ENCODE data around the gene ADGRG1. TPM values are rescaled to one million over a fixed set of nuclear protein-coding genes. Genes with fewer than 3 reads are reported as not detected.
A peak's percentile ranks its signal among the peaks of the same experiment; 100 is the strongest.

Gene ADGRG1
- total RNA-seq, 8 experiments from 2014 or later = 0.54 to 82.8 (median 48.8) TPM

GRCh38 chr16:57624806-57625500 lies 3.5 kb upstream of the ADGRG1 start:
- WGBS, 10 experiments = 42 to 89% (median 75%) methylated on average over 4 to 5 of the region's 17 CpGs; no CpG with 5 or more reads in 7 of the 10 experiments
- peaks cover 47 to 74% of the 10 kb centered on the region in 2 donors for H3K4me1 ChIP-seq (replicated peaks in 1 of 2)
- in situ Hi-C loops (cut with MboI; ENCODE audit: low pct_unique_long_range_greater_than_20kb in 2 of 9, low sequenced_read_pairs in 9 of 9, unreplicated experiment in 9 of 9) = no loop called here
- no peak overlapping the region for H3K4me3 ChIP-seq
- H3K27ac ChIP-seq = no peak overlapping the region
- ATAC-seq (replicated peaks in 6 of 8) = no peak

GRCh38 chr16:57626420-57627170 lies 1.8 kb upstream of the ADGRG1 start:
- WGBS, 10 experiments = 78 to 100% (median 83%) methylated on average over 1 to 5 of the region's 10 CpGs; no CpG with 5 or more reads in 5 of the 10 experiments
- in situ Hi-C loops (cut with MboI; ENCODE audit: low pct_unique_long_range_greater_than_20kb in 2 of 9, low sequenced_read_pairs in 9 of 9, unreplicated experiment in 9 of 9) = no loop called here
- H3K27ac ChIP-seq = peak overlapping the region in 1 of 2 donors; percentile 80
- peaks cover 44 to 77% of the 10 kb centered on the region in 2 donors for H3K4me1 ChIP-seq (replicated peaks in 1 of 2)
- no peak overlapping the region for H3K4me3 ChIP-seq
- ATAC-seq (replicated peaks in 6 of 8) = no peak

GRCh38 chr16:57627184-57627871 lies 1.1 kb upstream of the ADGRG1 start:
- peak; percentile 4 to 63 (median 52) for ATAC-seq (replicated peaks in 6 of 8)
- H3K27ac ChIP-seq = peak overlapping the region; percentile 53 to 80
- in situ Hi-C loops (cut with MboI; ENCODE audit: low pct_unique_long_range_greater_than_20kb in 2 of 9, low sequenced_read_pairs in 9 of 9, unreplicated experiment in 9 of 9) = no loop called here
- no peak overlapping the region for H3K4me3 ChIP-seq
- 24 to 62% (median 48%) methylated on average over 2 to 12 of the region's 15 CpGs; no CpG with 5 or more reads in 6 of the 10 experiments for WGBS, 10 experiments
- peaks cover 44 to 73% of the 10 kb centered on the region in 2 donors for H3K4me1 ChIP-seq (replicated peaks in 1 of 2)

- peak overlapping the region; percentile 53 to 80 for H3K27ac ChIP-seq
Measured at GRCh38 chr16:57628783-57629293, 408 bp downstream of the ADGRG1 start.

GRCh38 chr16:57629516-57630406 lies 1.3 kb downstream of the ADGRG1 start:
- Histone ChIP-seq H3K27ac (peak overlapping the region in 1 of 2 donors; percentile 80), H3K4me3 (peak overlapping the region in 1 of 5 donors; percentile 31), H3K4me1 (replicated peaks in 1 of 2) (peaks cover 32 to 52% of the 10 kb centered on the region in 2 donors)
- 67 to 87% (median 69%) methylated on average over 3 to 5 of the region's 22 CpGs; no CpG with 5 or more reads in 7 of the 10 experiments for WGBS, 10 experiments
- no peak for ATAC-seq (replicated peaks in 6 of 8)
- in situ Hi-C loops (cut with MboI; ENCODE audit: low pct_unique_long_range_greater_than_20kb in 2 of 9, low sequenced_read_pairs in 9 of 9, unreplicated experiment in 9 of 9) = no loop called here

More at GRCh38 chr16:57628783-57629293, 408 bp downstream of the ADGRG1 start:
- in situ Hi-C loops (cut with MboI; ENCODE audit: low pct_unique_long_range_greater_than_20kb in 2 of 9, low sequenced_read_pairs in 9 of 9, unreplicated experiment in 9 of 9) = no loop called here
- Histone ChIP-seq H3K4me3 (peak overlapping the region in 3 of 5 donors; percentile 28 to 31 (median 30)), H3K4me1 (replicated peaks in 1 of 2) (peaks cover 37 to 60% of the 10 kb centered on the region in 2 donors)
- no peak for ATAC-seq (replicated peaks in 6 of 8)
- WGBS, 10 experiments = 20 to 100% (median 71%) methylated on average over 1 to 4 of the region's 7 CpGs; no CpG with 5 or more reads in 6 of the 10 experiments

GRCh38 chr16:57630407-57630797 lies 2.0 kb downstream of the ADGRG1 start:
- no peak overlapping the region for H3K27ac ChIP-seq
- in situ Hi-C loops (cut with MboI; ENCODE audit: low pct_unique_long_range_greater_than_20kb in 2 of 9, low sequenced_read_pairs in 9 of 9, unreplicated experiment in 9 of 9) = no loop called here
- 48 to 100% (median 76%) methylated on average over 1 to 9 of the region's 10 CpGs; no CpG with 5 or more reads in 4 of the 10 experiments for WGBS, 10 experiments
- no peak for ATAC-seq (replicated peaks in 6 of 8)
- peaks cover 27 to 53% of the 10 kb centered on the region in 2 donors for H3K4me1 ChIP-seq (replicated peaks in 1 of 2)
- no peak overlapping the region for H3K4me3 ChIP-seq

GRCh38 chr16:57630931-57631845 lies 2.8 kb downstream of the ADGRG1 start:
- in situ Hi-C loops (cut with MboI; ENCODE audit: low pct_unique_long_range_greater_than_20kb in 2 of 9, low sequenced_read_pairs in 9 of 9, unreplicated experiment in 9 of 9) = no loop called here
- ATAC-seq (replicated peaks in 6 of 8) = peak in 2 of 8 experiments; percentile 2
- 68 to 100% (median 78%) methylated on average over 2 to 5 of the region's 21 CpGs; no CpG with 5 or more reads in 6 of the 10 experiments for WGBS, 10 experiments
- Histone ChIP-seq H3K27ac (peak overlapping the region in 1 of 2 donors; percentile 8), H3K4me1 (replicated peaks in 1 of 2) (peaks cover 27 to 60% of the 10 kb centered on the region in 2 donors), H3K4me3 (no peak overlapping the region)

- peaks cover 32 to 68% of the 10 kb centered on the region in 2 donors for H3K4me1 ChIP-seq (replicated peaks in 1 of 2)
- in situ Hi-C loops (cut with MboI; ENCODE audit: low pct_unique_long_range_greater_than_20kb in 2 of 9, low sequenced_read_pairs in 9 of 9, unreplicated experiment in 9 of 9) = no loop called here
- H3K27ac ChIP-seq = no peak overlapping the region
- WGBS, 10 experiments = 67 to 100% (median 88%) methylated on average over 1 to 4 of the region's 15 CpGs; no CpG with 5 or more reads in 4 of the 10 experiments
- H3K4me3 ChIP-seq = no peak overlapping the region
- ATAC-seq (replicated peaks in 6 of 8) = no peak
Measured at GRCh38 chr16:57632568-57632967, 4.1 kb downstream of the ADGRG1 start.

GRCh38 chr16:57633383-57634064 lies 5.1 kb downstream of the ADGRG1 start:
- 60 to 100% (median 83%) methylated on average over 1 to 7 of the region's 11 CpGs; no CpG with 5 or more reads in 2 of the 10 experiments for WGBS, 10 experiments
- Histone ChIP-seq H3K4me1 (replicated peaks in 1 of 2) (peaks cover 26 to 72% of the 10 kb centered on the region in 2 donors), H3K27ac (no peak overlapping the region), H3K4me3 (no peak overlapping the region)
- ATAC-seq (replicated peaks in 6 of 8) = no peak
- in situ Hi-C loops (cut with MboI; ENCODE audit: low pct_unique_long_range_greater_than_20kb in 2 of 9, low sequenced_read_pairs in 9 of 9, unreplicated experiment in 9 of 9) = no loop called here

GRCh38 chr16:57634171-57634570 lies 5.7 kb downstream of the ADGRG1 start:
- H3K4me1 ChIP-seq (replicated peaks in 1 of 2) = peaks cover 26 to 71% of the 10 kb centered on the region in 2 donors
- H3K4me3 ChIP-seq = no peak overlapping the region
- 0 to 100% (median 93%) methylated on average over 1 to 2 of the region's 4 CpGs; no CpG with 5 or more reads in 7 of the 10 experiments for WGBS, 10 experiments
- no peak for ATAC-seq (replicated peaks in 6 of 8)
- H3K27ac ChIP-seq = no peak overlapping the region
- in situ Hi-C loops (cut with MboI; ENCODE audit: low pct_unique_long_range_greater_than_20kb in 2 of 9, low sequenced_read_pairs in 9 of 9, unreplicated experiment in 9 of 9) = no loop called here

All from motor neuron (in vitro differentiated cells).